AG09309 (cell line): Measurements from ENCODE around the gene BCAR3.

Experiments
- DNase-seq: peaks from one replicate; pipeline ENCODE4 v3.0.0-alpha.2; 2010; ENCODE audit warnings: low read depth
- H3K4me3 ChIP-seq: 2 replicates; pipeline ENCODE4 v1.5.1; 2011; ENCODE audit warnings: mild to moderate bottlenecking, low read depth, low read length, moderate library complexity; ENCODE audit not compliant: control insufficient read depth
- CTCF ChIP-seq: IDR thresholded peaks from 2 replicates; pipeline ENCODE4 v1.5.1; 2011; ENCODE audit warnings: mild to moderate bottlenecking, low read depth, low read length, inconsistent platforms; ENCODE audit not compliant: insufficient read depth, control insufficient read depth; ENCODE audit errors: missing control alignments

The BCAR3 gene

DNA sequence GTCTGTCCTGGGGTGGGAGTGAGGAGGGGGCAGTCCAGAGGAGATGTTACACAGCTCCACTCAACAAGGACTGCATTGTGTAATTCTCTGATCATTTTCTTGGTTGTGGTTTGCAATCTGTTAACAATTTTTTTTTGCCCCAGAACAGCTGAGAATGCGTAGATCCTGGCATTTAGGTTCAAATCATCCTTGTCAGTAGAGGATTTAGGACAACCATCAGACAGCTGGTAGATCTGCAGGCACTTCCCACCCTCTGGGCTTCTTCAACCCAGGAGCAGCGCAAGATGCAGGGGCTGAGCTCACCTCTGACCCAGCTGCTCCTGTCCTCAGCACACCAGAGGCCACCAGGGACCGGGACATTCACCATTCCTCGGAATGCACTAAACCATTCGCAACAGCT, 13.5 kb downstream of the BCAR3 start:
- H3K4me3 ChIP-seq, result no peak overlapping the region
- TF ChIP-seq CTCF, result no peak
- no peak for DNase-seq

DNA sequence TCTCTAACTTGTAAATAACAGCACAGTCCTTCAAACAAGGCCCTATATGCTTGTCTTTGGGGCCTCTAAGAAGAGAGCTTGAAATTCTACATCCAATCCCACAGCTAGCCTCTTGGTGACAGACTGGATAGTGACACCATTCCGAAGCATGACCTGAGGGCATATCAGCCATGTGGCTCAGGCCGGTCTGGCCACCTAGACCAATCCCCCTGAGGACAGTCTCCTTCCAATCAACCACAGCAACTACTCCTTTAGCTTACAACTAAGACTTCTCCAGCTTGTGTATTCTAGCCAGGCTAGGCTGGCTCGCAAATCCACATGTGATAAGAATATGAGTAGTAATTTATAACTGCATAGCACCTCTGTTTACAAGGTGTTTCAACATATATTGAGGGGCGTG, 14.0 kb downstream of the BCAR3 start:
- TF ChIP-seq CTCF, result no peak
- no peak overlapping the region for H3K4me3 ChIP-seq
- DNase-seq, result no peak

DNA sequence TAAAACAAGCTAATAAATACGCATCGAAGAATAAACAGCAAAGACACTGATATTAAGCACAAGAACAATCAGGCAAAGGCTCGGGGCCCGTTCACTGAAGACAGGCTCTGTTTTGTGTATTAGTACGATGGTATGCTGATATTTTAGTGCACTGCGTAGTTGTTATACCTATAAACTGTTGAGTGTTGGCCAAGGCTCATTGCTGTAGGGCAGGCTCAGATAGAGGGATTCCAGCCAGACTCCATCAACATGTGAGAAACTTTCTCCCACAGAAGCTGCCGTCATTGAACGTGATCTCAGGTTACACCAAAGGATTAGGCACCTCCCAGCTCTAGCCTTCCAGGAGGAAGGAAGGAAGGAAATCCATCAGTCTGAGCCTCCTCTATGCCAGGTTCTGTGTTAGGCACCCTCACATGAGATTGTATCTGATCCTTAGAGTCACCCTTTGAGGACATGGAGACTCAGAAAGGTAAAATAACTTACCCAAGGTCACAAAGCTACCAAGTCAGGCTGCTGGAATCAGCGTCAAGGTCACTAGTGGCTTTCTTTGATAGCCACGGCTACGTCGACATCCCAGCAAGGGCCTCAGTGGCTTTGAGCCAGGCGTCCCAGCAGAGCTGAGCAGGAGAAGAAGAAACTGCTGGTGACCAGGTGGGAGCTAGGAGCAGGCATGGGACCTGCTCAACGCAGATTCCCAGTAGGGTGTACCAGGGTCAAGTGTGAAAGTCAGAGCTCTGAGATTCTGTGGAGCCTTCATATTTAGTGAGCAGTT, 14.8 kb downstream of the BCAR3 start:
- no peak overlapping the region for H3K4me3 ChIP-seq
- DNase-seq, result no peak
- TF ChIP-seq CTCF, result no peak

DNA sequence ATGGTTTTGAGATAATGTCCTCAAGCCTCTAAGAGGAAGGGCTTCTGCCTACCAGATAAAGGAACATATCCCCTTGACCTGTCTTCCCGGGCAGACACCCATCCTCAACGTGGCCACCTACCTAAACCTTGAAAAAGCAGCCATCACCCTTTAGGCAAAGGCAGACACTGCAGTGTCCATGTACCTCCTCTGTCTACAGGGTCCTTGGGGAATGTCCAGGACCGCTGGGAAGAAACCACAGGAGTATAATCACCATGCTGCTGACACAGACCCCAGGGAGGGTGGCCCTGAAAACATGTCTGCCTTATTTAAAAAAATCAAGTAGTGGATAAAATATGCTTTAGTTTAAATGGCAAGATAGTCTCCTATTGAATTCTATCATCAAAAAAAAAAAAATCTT, 16.6 kb downstream of the BCAR3 start:
- H3K4me3 ChIP-seq, result no peak overlapping the region
- no peak for DNase-seq

GRCh38 chr1:93663208-93663614, 18.4 kb downstream of the BCAR3 start:
- no peak for DNase-seq
- no peak overlapping the region for H3K4me3 ChIP-seq
- TF ChIP-seq CTCF, result no peak

More for the DNA sequence above, 16.6 kb downstream of the BCAR3 start:
- TF ChIP-seq CTCF, result no peak

DNA sequence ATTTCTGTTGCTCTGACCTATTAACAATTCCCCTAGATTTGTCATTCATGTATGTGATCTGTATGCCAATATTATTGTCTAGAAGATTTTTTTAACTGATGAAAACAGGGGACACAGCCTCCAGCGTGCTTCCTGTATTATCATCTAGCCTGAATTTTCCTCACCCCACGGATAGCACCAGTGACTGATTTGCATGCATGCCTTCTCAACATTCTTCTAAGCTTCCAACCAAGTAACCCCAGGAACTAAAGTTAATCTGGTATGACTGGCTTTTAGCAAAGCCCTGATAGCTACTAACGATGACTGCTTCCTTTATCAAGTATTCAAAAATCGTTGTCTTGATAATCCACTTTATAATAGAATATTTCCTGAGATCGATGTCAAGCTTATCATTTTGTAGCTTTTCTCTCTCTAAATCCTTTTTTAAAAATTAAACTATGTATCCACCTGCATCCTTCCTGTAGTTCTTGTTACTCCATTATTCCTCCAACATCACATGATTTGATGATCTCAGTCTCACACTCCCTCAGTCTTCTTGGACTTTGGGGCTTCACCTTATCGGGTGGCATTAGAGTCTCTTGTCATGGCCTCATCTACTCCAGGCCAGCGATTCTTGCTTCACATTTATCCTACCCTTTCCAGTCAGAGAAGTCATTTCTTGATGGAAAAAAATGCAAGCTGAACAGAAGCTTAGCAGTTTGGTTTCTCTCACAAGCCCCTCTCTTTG, 19.0 kb downstream of the BCAR3 start:
- H3K4me3 ChIP-seq, result no peak overlapping the region
- no peak for TF ChIP-seq CTCF
- no peak for DNase-seq
